ENCODE data around the gene GZMB.

Gene GZMB, protein sequence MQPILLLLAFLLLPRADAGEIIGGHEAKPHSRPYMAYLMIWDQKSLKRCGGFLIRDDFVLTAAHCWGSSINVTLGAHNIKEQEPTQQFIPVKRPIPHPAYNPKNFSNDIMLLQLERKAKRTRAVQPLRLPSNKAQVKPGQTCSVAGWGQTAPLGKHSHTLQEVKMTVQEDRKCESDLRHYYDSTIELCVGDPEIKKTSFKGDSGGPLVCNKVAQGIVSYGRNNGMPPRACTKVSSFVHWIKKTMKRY
- long read RNA-seq, result 0 reads

DNA sequence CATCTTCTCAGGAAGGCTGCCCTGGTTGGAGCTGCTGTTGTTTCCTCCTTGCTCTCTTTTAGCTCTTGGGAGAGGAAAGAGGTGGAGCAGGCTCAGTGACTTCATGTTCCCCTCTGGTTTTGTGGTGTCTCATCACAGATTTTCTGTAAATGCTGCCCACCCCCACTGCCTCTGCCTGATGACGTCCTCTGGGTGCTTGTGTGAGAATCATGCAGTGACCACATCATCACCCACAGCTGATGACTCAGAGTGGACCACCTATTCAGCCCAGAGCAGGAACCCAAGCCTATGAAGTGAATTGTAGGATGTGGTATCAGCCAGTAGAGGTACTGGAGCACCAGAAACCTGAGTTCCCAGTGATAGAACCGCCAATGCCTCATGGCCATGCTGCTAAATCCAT, at the start of gene GZMB:
Gene GZMB (minus strand): TSS at position 33 of the 400 bp plus-strand sequence. CDS start 30 bp downstream, at position 3.
- Histone ChIP-seq H3K27ac (replicated peaks) (no peak within 1 kb of the TSS), H3K27me3 (ENCODE audit: insufficient read depth, poor library complexity, severe bottlenecking) (no peaks in the 10 kb centered on the region), H3K4me3 (replicated peaks; ENCODE audit: insufficient read depth, low read length) (no peak within 1 kb of the TSS)
- TF ChIP-seq GABPA (IDR thresholded peaks at IDR 0.05; ENCODE audit: low read depth) (no peak), POLR2AphosphoS5 (IDR thresholded peaks at IDR 0.05; ENCODE audit: low read depth) (no peak), CTCF (IDR thresholded peaks at IDR 0.05; ENCODE audit: insufficient read depth, low read length) (no peak)
- peak in 1 of 2 experiments; percentile 8 for DNase-seq (ENCODE audit: low read depth in 1 of 2, low spot score in 1 of 2)

DNA sequence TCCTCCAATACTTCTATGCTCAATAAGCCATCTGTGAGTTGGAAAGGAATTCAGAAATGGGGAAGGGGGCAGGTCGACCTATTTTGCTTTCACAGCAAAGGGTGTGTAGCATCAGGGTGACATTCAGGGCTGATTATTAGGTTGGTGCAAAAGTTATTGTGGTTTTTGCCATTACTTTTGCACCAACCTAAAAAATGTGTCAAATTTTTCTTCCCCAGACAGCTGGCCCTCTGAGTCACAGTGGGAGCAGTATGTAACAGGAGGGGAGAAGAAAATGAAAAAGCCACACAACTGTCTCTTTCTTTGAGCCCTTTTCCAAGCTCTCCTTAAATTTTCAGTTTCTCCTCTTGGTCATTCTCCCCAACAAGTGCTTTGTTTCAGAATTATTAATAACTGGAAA, 47.1 kb upstream of the GZMB start:
- H3K27ac ChIP-seq (replicated peaks), result no peak overlapping the region
- no peak for DNase-seq (ENCODE audit: low read depth in 1 of 2, low spot score in 1 of 2)
- TF ChIP-seq, protein P1, sequence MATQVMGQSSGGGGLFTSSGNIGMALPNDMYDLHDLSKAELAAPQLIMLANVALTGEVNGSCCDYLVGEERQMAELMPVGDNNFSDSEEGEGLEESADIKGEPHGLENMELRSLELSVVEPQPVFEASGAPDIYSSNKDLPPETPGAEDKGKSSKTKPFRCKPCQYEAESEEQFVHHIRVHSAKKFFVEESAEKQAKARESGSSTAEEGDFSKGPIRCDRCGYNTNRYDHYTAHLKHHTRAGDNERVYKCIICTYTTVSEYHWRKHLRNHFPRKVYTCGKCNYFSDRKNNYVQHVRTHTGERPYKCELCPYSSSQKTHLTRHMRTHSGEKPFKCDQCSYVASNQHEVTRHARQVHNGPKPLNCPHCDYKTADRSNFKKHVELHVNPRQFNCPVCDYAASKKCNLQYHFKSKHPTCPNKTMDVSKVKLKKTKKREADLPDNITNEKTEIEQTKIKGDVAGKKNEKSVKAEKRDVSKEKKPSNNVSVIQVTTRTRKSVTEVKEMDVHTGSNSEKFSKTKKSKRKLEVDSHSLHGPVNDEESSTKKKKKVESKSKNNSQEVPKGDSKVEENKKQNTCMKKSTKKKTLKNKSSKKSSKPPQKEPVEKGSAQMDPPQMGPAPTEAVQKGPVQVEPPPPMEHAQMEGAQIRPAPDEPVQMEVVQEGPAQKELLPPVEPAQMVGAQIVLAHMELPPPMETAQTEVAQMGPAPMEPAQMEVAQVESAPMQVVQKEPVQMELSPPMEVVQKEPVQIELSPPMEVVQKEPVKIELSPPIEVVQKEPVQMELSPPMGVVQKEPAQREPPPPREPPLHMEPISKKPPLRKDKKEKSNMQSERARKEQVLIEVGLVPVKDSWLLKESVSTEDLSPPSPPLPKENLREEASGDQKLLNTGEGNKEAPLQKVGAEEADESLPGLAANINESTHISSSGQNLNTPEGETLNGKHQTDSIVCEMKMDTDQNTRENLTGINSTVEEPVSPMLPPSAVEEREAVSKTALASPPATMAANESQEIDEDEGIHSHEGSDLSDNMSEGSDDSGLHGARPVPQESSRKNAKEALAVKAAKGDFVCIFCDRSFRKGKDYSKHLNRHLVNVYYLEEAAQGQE (IDR thresholded peaks at IDR 0.05; ENCODE audit: insufficient replicate concordance, low read depth), result no peak
- no peak for TF ChIP-seq POLR2AphosphoS5 (IDR thresholded peaks at IDR 0.05; ENCODE audit: low read depth)
- no peak for TF ChIP-seq SPI1 (IDR thresholded peaks at IDR 0.05; ENCODE audit: borderline replicate concordance, low read depth)
- TF ChIP-seq CTCF (IDR thresholded peaks at IDR 0.05; ENCODE audit: insufficient read depth, low read length), result no peak
- no peak for TF ChIP-seq GABPA (IDR thresholded peaks at IDR 0.05; ENCODE audit: low read depth)
- H3K27me3 ChIP-seq (ENCODE audit: insufficient read depth, poor library complexity, severe bottlenecking), result no peaks in the 10 kb centered on the region
- H3K4me3 ChIP-seq (replicated peaks; ENCODE audit: insufficient read depth, low read length), result no peak overlapping the region

DNA sequence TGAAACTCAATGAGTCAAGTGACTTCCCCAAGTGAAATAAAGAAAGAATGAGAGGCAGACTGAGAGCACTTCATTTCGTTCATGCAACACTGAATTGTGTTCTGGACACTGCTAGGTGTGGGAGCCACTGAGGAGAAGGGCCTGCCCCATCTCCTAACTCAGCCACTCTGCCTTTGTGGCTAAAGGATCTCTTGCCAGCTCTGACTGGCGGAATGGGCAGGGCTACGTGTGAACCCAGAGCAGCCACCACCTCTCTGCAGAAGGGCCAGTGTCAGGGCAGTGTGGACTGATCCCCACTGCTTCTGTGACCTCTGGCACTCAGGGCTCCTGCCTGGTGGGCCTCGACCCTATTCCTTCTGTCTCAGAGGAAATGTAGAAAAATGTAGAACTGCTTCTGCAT, 46.5 kb upstream of the GZMB start:
- TF ChIP-seq GABPA (IDR thresholded peaks at IDR 0.05; ENCODE audit: low read depth) (no peak), CTCF (IDR thresholded peaks at IDR 0.05; ENCODE audit: insufficient read depth, low read length) (no peak), SPI1 (IDR thresholded peaks at IDR 0.05; ENCODE audit: borderline replicate concordance, low read depth) (no peak), POLR2AphosphoS5 (IDR thresholded peaks at IDR 0.05; ENCODE audit: low read depth) (no peak)
- TF ChIP-seq, protein P1 (IDR thresholded peaks at IDR 0.05; ENCODE audit: insufficient replicate concordance, low read depth), result no peak
- no peak overlapping the region for H3K27ac ChIP-seq (replicated peaks)
- no peak for DNase-seq (ENCODE audit: low read depth in 1 of 2, low spot score in 1 of 2)
- H3K4me3 ChIP-seq (replicated peaks; ENCODE audit: insufficient read depth, low read length), result no peak overlapping the region
- H3K27me3 ChIP-seq (ENCODE audit: insufficient read depth, poor library complexity, severe bottlenecking), result no peaks in the 10 kb centered on the region

All from HL-60 (cell line).